Mucosa of rectum (tissue), 2 donors: ENCODE measurements around the gene SAMD4A.

Source experiments
- H3K27ac ChIP-seq, 2 donors: one replicate each; pipeline ENCODE4 v1.7.0; 2013; ENCODE audit warnings: inconsistent platforms in 2 of 2, low read depth in 2 of 2, low read length in 2 of 2
- H3K27me3 ChIP-seq, 2 donors: one replicate each; pipeline ENCODE4 v1.7.0; 2013; ENCODE audit warnings: low read length in 2 of 2; ENCODE audit not compliant: control insufficient read depth in 2 of 2, insufficient read depth in 2 of 2
- H3K36me3 ChIP-seq, 2 donors: one replicate each; pipeline ENCODE4 v1.7.0; 2013; ENCODE audit warnings: low read length in 2 of 2; ENCODE audit not compliant: control insufficient read depth in 2 of 2, insufficient read depth in 2 of 2
- H3K4me1 ChIP-seq, 2 donors: one replicate each; pipeline ENCODE4 v1.7.0; 2013; ENCODE audit warnings: low read length in 2 of 2, mild to moderate bottlenecking in 1 of 2; ENCODE audit not compliant: control insufficient read depth in 2 of 2, insufficient read depth in 2 of 2
- H3K4me3 ChIP-seq, 2 donors: one replicate each; pipeline ENCODE4 v1.7.0; 2013; ENCODE audit warnings: low read length in 2 of 2
- H3K9ac ChIP-seq, 2 donors: one replicate each; pipeline ENCODE4 v1.7.0; 2013; ENCODE audit warnings: low read length in 2 of 2, low read depth in 1 of 2, mild to moderate bottlenecking in 1 of 2
- H3K9me3 ChIP-seq, 2 donors: one replicate each; pipeline ENCODE4 v1.7.0; 2013; ENCODE audit warnings: low read length in 2 of 2; ENCODE audit not compliant: control insufficient read depth in 2 of 2
- donor health status: healthy.
- donor health status: Normal muscosa, but diverticular disease.

Gene SAMD4A

DNA sequence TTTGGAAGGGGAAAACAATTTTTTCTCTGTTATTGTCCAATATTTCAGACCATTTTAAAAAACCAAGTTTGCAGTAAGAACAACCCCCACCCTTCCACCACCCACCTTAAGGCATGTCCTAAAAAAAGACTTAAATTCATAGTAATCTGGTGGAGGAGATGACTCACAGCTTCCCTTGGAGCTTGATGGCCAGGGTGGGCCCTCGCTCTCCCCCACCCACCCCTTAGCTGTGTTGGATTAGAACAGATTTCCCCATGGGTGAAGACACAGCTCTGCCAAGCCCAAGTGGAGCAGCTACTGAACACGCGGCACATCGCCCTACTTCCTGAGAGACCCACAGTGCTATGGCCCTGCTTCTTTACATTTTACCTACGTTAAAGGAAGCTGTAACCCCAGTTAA lies 195.4 kb downstream of the SAMD4A start:
- Histone ChIP-seq H3K9me3 (no peaks in the 10 kb centered on the region), H3K4me3 (no peak overlapping the region), H3K4me1 (peaks cover 0 to 3% of the 10 kb centered on the region in 2 donors), H3K36me3 (peaks cover 0 to 6% of the 10 kb centered on the region in 2 donors), H3K9ac (no peak overlapping the region), H3K27me3 (no peaks in the 10 kb centered on the region), H3K27ac (no peak overlapping the region)

DNA sequence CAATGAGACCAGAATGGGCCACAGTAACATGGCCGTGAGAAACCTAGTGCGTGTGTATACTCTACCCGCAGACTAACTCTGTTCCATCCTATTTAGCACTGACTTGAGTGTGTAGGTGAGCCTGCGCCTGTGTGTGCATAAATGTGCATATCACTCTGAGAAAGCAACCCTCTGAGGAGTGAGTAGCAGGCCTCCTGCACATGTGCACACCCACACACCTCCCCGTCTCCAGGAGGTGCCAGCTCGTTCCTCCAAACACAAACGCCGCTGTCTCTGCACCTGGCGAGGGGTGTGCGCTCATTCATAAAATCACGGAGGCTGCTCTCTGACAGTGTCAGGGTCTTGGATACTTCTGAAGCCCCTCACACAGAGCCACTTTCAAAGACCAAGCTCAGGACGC lies 196.8 kb downstream of the SAMD4A start:
- Histone ChIP-seq H3K9me3 (no peaks in the 10 kb centered on the region), H3K36me3 (peaks cover 0 to 6% of the 10 kb centered on the region in 2 donors), H3K27ac (no peak overlapping the region), H3K9ac (no peak overlapping the region), H3K27me3 (no peaks in the 10 kb centered on the region), H3K4me1 (no peaks in the 10 kb centered on the region), H3K4me3 (no peak overlapping the region)

- Histone ChIP-seq H3K4me3 (no peak overlapping the region), H3K4me1 (no peaks in the 10 kb centered on the region), H3K27ac (no peak overlapping the region), H3K9ac (no peak overlapping the region), H3K9me3 (no peaks in the 10 kb centered on the region), H3K27me3 (no peaks in the 10 kb centered on the region), H3K36me3 (peaks cover 0 to 6% of the 10 kb centered on the region in 2 donors)
Measured at GRCh38 chr14:54766276-54767138, 199.6 kb downstream of the SAMD4A start.

- no peak overlapping the region for H3K27ac ChIP-seq
Measured at GRCh38 chr14:54767139-54767431, 200.2 kb downstream of the SAMD4A start.

GRCh38 chr14:54767450-54767849 lies 200.5 kb downstream of the SAMD4A start:
- Histone ChIP-seq H3K27ac (no peak overlapping the region), H3K9me3 (no peaks in the 10 kb centered on the region), H3K9ac (no peak overlapping the region)

More at GRCh38 chr14:54767139-54767431, 200.2 kb downstream of the SAMD4A start:
- Histone ChIP-seq H3K4me1 (no peaks in the 10 kb centered on the region), H3K9ac (no peak overlapping the region), H3K4me3 (no peak overlapping the region), H3K36me3 (peaks cover 0 to 6% of the 10 kb centered on the region in 2 donors), H3K9me3 (no peaks in the 10 kb centered on the region), H3K27me3 (no peaks in the 10 kb centered on the region)

GRCh38 chr14:54768501-54769129 lies 201.7 kb downstream of the SAMD4A start:
- no peaks in the 10 kb centered on the region for H3K27me3 ChIP-seq
- peaks cover 5 to 7% of the 10 kb centered on the region in 2 donors for H3K4me1 ChIP-seq
- H3K36me3 ChIP-seq, result peaks cover 0 to 6% of the 10 kb centered on the region in 2 donors
- H3K9me3 ChIP-seq, result no peaks in the 10 kb centered on the region
- H3K27ac ChIP-seq, result no peak overlapping the region
- H3K9ac ChIP-seq, result no peak overlapping the region
- no peak overlapping the region for H3K4me3 ChIP-seq

More at GRCh38 chr14:54767450-54767849, 200.5 kb downstream of the SAMD4A start:
- no peaks in the 10 kb centered on the region for H3K27me3 ChIP-seq
- peaks cover 0 to 6% of the 10 kb centered on the region in 2 donors for H3K36me3 ChIP-seq
- H3K4me3 ChIP-seq, result no peak overlapping the region
- no peaks in the 10 kb centered on the region for H3K4me1 ChIP-seq

DNA sequence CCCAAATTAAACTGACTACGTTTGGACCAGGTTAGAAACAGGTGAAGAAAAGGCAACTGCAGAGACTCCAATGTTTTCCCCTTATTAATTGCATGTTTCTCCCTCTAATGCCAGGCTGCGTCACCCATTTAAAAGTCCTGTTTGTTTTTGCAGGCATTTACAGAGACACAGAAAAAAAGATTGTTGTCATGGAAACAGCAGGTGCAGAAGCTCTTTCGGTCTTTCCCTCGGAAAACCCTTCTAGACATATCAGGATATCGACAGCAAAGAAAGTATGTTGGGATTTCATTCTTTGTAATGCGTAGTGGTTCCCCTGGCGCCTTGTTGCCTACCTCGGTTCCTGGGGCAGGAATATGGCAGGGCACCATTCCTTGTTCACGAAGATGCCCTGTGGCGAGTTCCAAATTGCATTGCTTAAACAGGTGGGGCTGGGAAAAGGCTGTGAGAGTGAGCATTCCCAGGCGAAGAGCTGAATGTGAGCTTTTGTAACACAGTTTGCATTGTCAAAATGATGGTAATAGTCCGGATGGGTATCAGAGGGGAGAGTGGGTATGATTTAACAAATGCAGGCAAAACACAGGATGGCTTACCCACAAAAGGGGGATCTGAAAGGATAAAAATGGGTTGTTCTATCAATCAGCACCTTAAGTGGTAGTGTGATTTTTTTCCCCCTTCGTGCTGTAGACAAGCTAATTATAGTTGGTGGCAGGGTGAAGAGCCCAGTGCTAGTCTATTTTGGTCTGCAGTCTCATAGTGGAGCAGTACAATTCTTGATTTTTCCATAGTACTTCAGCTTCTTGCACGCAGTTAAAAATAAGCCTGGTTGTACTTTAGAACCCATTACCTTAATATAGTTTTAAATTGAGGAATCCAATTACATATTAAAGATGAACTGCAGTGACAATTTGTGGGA lies 203.3 kb downstream of the SAMD4A start:
- H3K4me3 ChIP-seq, result no peak overlapping the region
- H3K27ac ChIP-seq, result no peak overlapping the region
- H3K36me3 ChIP-seq, result peaks cover 0 to 6% of the 10 kb centered on the region in 2 donors
- H3K4me1 ChIP-seq, result peaks cover 5 to 7% of the 10 kb centered on the region in 2 donors
- no peaks in the 10 kb centered on the region for H3K9me3 ChIP-seq
- H3K9ac ChIP-seq, result no peak overlapping the region
- H3K27me3 ChIP-seq, result no peaks in the 10 kb centered on the region

GRCh38 chr14:54771411-54772027 lies 204.6 kb downstream of the SAMD4A start:
- Histone ChIP-seq H3K27ac (no peak overlapping the region), H3K4me1 (peaks cover 5 to 7% of the 10 kb centered on the region in 2 donors), H3K9me3 (no peaks in the 10 kb centered on the region), H3K4me3 (no peak overlapping the region), H3K9ac (no peak overlapping the region), H3K36me3 (peaks cover 0 to 7% of the 10 kb centered on the region in 2 donors), H3K27me3 (no peaks in the 10 kb centered on the region)

DNA sequence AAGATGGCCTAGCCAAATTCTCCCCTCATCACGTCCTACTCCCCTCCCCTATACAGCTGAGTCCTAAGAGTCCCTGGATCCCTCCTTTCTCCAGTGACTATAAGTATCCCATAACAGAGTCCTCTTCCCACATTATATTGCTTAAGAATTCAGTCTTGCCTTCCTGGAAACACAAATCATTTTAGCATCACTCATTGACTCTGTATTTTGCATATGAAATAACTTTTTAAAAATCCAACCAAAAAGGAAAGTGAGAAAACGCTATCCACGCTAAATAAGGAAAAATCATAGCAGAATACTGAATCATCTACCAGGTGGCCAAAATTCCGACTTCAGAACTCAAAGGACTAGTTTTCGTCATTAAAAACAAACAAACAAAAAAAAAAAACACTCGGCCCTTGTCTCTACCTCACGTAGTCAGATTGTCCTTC lies 205.5 kb downstream of the SAMD4A start:
- no peak overlapping the region for H3K9ac ChIP-seq
- peak overlapping the region; percentile 44 to 59 for H3K27ac ChIP-seq
- H3K9me3 ChIP-seq, result no peaks in the 10 kb centered on the region
- H3K36me3 ChIP-seq, result peaks cover 0 to 8% of the 10 kb centered on the region in 2 donors
- no peak overlapping the region for H3K4me3 ChIP-seq
- peaks cover 5 to 7% of the 10 kb centered on the region in 2 donors for H3K4me1 ChIP-seq
- H3K27me3 ChIP-seq, result no peaks in the 10 kb centered on the region
